ENCODE data around the gene ARL13B.

GRCh38 chr3:94083261-94083660 is 103.3 kb downstream of the ARL13B start:
- no peak for TF ChIP-seq CTCF (IDR thresholded peaks at IDR 0.05)
- TF ChIP-seq POLR2A (IDR thresholded peaks at IDR 0.05): no peak
- no peak for TF ChIP-seq EP300 (IDR thresholded peaks at IDR 0.05)

Data from ovary (tissue), 3 donors.